Peyer's patch (tissue), 4 donors: ENCODE measurements around the gene HDAC4. TPM values are rescaled to one million over a fixed set of nuclear protein-coding genes. Genes with fewer than 3 reads are reported as not detected.

Experiments
- DNase-seq, 3 donors: peaks; one replicate each; pipeline ENCODE4 v3.0.0-alpha.2; 2017 to 2019
- H3K27ac ChIP-seq, 4 donors: fragments of 200-600 bp; sonication (generic); one replicate each; pipeline ENCODE4 v1.5.1; 2016 to 2019
- H3K27me3 ChIP-seq, 2 donors: fragments of 200-600 bp; sonication (generic); one replicate each; pipeline ENCODE4 v1.5.1; 2019
- H3K36me3 ChIP-seq, 3 donors: fragments of 200-600 bp; sonication (generic); one replicate each; pipeline ENCODE4 v1.5.1; 2016 to 2019
- H3K4me1 ChIP-seq, 4 donors: fragments of 200-600 bp; sonication (generic); one replicate each; pipeline ENCODE4 v1.5.1; 2016 to 2019
- H3K4me3 ChIP-seq, 4 donors: fragments of 200-600 bp; sonication (generic); 1 replicate in 3 of 4; 2 replicates in 1 of 4; pipeline ENCODE4 v1.5.1; 2016 to 2019; ENCODE audit warnings: mild to moderate bottlenecking in 1 of 4
- H3K9me3 ChIP-seq, 4 donors: fragments of 200-600 bp; sonication (generic); one replicate each; pipeline ENCODE4 v1.5.1; 2016 to 2019; ENCODE audit warnings: mild to moderate bottlenecking in 1 of 4
- POLR2A ChIP-seq, 2 donors: fragments of 450-650 bp; IDR thresholded peaks; one replicate each; pipeline ENCODE4 v1.5.1; 2017; ENCODE audit warnings: antibody characterized with exemption in 2 of 2, mild to moderate bottlenecking in 2 of 2, moderate library complexity in 2 of 2
- total RNA-seq, 4 donors: library from RNA; depleted of rRNA; stranded (reverse); fragments of >200 nt; gene quantifications; one replicate each; pipeline ENCODE4 v1.1.0, GENCODE V29; 2016
- TF ChIP-seq, protein P1 (sequence below), 6 experiments: fragments of 450-650 bp in 4 of 6; fragments of 200-600 bp in 2 of 6; sonication (generic) in 1 of 6; IDR thresholded peaks; one replicate each; pipeline ENCODE4 v1.5.1; 2017 to 2019; ENCODE audit warnings: antibody characterized with exemption in 6 of 6, mild to moderate bottlenecking in 3 of 6, moderate library complexity in 1 of 6

Gene HDAC4
- total RNA-seq, 4 donors from 2014 or later, result 28.9 to 198 (median 102) TPM

DNA sequence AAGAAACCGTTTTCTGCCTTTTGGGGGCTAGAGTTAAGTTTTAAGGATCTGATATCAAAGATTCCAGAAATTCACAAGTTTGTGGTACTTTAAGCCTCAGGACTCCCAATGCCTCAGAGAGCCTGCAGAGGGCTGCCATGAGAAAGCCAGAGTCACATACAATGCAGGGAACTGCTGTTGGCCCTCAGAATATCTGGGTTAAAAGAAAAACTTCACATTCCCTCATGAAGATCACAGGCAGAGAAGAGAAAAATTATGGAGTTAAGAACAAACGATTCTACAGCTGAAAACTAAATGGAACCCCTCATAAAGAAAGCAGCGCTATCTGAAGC is 39.5 kb downstream of the HDAC4 start:
- Histone ChIP-seq H3K27ac (no peak overlapping the region), H3K4me1 (no peaks in the 10 kb centered on the region), H3K27me3 (no peaks in the 10 kb centered on the region), H3K36me3 (no peaks in the 10 kb centered on the region), H3K4me3 (no peak overlapping the region), H3K9me3 (no peaks in the 10 kb centered on the region)
- no peak for DNase-seq
- TF ChIP-seq, protein P1, sequence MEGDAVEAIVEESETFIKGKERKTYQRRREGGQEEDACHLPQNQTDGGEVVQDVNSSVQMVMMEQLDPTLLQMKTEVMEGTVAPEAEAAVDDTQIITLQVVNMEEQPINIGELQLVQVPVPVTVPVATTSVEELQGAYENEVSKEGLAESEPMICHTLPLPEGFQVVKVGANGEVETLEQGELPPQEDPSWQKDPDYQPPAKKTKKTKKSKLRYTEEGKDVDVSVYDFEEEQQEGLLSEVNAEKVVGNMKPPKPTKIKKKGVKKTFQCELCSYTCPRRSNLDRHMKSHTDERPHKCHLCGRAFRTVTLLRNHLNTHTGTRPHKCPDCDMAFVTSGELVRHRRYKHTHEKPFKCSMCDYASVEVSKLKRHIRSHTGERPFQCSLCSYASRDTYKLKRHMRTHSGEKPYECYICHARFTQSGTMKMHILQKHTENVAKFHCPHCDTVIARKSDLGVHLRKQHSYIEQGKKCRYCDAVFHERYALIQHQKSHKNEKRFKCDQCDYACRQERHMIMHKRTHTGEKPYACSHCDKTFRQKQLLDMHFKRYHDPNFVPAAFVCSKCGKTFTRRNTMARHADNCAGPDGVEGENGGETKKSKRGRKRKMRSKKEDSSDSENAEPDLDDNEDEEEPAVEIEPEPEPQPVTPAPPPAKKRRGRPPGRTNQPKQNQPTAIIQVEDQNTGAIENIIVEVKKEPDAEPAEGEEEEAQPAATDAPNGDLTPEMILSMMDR (IDR thresholded peaks at IDR 0.05), result no peak
- TF ChIP-seq POLR2A (IDR thresholded peaks at IDR 0.05), result no peak

DNA sequence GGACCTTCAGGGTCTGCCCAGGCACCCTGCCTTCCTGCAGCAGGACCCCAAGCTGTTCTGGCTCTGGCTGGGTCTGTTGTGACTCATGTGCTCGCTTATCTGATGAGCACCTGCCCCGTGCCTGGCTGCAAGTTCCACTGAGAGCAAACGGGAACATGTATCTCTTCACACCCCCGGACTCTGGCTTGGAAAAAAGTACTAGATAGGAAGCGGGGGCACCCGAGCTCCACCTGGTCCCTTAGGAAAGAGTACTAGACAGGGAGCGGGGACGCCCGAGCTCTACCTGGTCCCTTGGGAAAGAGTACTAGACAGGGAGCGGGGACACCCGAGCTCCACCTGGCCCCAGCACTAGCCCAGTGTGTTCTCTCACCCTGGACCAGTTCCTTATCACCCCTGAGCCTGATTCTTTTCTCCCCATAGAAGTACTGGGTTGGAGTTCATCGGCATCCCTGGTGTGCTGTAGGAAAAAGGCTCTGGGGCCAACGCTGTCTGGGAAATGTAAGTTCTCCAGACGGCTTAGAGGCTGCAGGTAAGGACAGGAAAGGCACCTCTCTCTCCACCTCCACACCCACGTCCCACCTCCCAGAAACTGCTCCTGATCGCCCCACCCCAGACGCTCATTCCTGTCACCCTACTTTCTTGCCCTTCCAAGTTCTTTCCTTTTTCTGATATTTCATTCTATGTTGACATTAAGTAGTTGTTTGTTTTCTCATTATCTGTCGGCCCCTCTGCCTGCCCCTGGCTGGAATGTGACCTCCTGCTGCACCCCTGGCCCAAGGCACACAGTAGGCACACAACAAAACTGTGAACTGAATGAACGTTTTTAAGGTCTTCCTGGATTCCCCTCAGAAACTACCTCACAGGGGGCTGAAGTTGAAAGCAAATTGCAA is 40.2 kb downstream of the HDAC4 start:
- no peaks in the 10 kb centered on the region for H3K27me3 ChIP-seq
- H3K4me3 ChIP-seq, result no peak overlapping the region
- no peaks in the 10 kb centered on the region for H3K36me3 ChIP-seq
- TF ChIP-seq, protein P1 (IDR thresholded peaks at IDR 0.05), result no peak
- no peak for TF ChIP-seq POLR2A (IDR thresholded peaks at IDR 0.05)
- no peaks in the 10 kb centered on the region for H3K9me3 ChIP-seq
- H3K27ac ChIP-seq, result no peak overlapping the region
- DNase-seq, result peak in 1 of 3 donors; percentile 42
- no peaks in the 10 kb centered on the region for H3K4me1 ChIP-seq

DNA sequence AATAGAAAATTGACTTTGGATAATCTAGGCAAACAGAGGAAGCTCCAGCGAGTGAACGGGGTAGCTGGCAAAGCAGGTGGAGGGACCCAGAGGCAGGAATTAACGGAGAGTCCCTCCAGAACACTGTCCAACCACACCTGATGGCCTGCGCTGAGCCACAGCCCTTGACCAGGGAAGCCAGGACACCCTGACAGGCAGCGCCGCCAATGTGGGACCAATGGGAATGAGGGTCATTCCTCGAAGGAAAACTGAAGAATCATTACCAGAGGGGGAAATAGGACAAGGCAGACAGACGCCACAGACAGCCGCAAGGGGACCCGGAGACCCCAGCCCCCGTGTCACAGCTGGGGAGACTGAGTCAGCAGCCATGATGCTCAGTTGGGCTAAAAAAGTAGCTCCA is 40.8 kb downstream of the HDAC4 start:
- Histone ChIP-seq H3K36me3 (no peaks in the 10 kb centered on the region), H3K27me3 (no peaks in the 10 kb centered on the region), H3K4me1 (no peaks in the 10 kb centered on the region), H3K9me3 (no peaks in the 10 kb centered on the region), H3K4me3 (no peak overlapping the region), H3K27ac (no peak overlapping the region)
- TF ChIP-seq, protein P1 (IDR thresholded peaks at IDR 0.05), result no peak
- TF ChIP-seq POLR2A (IDR thresholded peaks at IDR 0.05), result no peak
- DNase-seq, result peak in 1 of 3 donors; percentile 40

DNA sequence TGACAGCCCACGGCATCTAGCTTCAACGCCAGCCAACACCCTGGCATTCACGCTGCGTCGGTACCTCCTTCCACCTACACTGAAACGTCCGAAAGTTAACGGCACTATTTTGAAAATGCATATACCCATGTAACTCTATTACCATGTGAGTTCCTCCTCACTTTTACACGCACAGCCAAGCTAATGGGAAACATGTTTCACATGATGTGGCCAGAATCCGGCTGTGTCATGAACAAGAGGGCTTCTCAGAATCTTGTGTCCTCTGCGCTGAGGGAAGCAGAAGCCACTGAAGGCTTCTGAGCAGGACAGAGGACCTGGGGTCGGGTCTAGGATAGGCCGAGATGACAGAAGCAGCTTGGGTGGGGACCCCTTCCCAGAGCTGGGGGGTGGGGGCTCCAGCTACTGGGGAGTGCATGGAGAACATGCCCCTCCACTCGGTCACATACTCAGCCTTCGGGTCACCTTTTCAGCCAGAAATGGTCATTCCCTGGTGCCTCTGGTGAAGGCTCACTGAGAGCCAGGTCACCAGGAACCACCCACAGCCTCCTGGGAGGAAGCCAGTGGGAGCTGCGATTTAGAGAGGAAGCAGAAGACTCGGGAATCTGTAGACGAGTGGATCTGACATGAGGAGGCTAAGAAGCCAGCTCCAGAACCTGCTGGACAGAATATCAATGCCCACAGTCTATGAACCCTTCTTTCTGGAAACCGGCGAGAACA is 41.5 kb downstream of the HDAC4 start:
- H3K36me3 ChIP-seq, result no peaks in the 10 kb centered on the region
- H3K4me1 ChIP-seq, result no peaks in the 10 kb centered on the region
- H3K27me3 ChIP-seq, result no peaks in the 10 kb centered on the region
- TF ChIP-seq, protein P1 (IDR thresholded peaks at IDR 0.05), result no peak
- TF ChIP-seq POLR2A (IDR thresholded peaks at IDR 0.05), result no peak
- DNase-seq, result no peak
- no peak overlapping the region for H3K4me3 ChIP-seq
- H3K27ac ChIP-seq, result no peak overlapping the region
- peaks cover 0 to 2% (median 0%) of the 10 kb centered on the region in 4 donors for H3K9me3 ChIP-seq

DNA sequence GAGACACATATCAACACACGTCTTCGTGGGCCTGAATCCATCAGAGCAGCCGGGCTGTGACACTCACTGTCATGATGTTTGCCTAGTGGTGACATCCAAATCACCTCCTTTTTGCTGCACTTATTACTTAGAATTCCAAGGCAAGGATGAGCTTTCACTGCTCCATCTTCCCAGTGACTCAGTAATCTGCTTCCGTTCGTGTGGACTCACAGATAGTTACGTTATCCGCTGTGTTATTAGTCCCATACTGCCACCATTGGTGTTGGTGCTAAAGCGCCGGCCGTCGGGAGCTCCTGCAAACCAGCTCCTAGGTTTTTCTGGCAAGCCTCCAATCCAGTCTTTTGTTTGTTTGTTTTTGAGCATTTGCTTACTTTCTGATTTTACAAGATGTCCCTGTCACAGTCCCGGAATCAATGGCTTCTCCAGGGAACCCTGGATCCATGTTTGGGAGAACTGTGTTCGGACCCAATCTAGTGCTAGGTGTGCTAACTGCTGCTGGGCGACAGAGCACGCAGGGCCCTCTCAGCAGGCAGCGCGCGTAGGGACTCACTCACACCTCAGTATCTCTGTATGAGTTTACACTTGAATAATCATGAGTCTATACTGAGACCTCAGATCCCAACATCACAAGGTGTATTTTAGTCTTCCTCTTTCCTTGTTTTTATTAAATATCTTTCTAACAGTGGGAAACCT is 42.6 kb downstream of the HDAC4 start:
- TF ChIP-seq, protein P1 (IDR thresholded peaks at IDR 0.05), result no peak
- no peak for TF ChIP-seq POLR2A (IDR thresholded peaks at IDR 0.05)
- Histone ChIP-seq H3K27me3 (no peaks in the 10 kb centered on the region), H3K4me3 (no peak overlapping the region), H3K27ac (no peak overlapping the region), H3K9me3 (peaks cover 0 to 2% (median 0%) of the 10 kb centered on the region in 4 donors), H3K4me1 (no peaks in the 10 kb centered on the region), H3K36me3 (no peaks in the 10 kb centered on the region)
- DNase-seq, result no peak
